Measurements from ENCODE around the gene ADORA2B.
"Not testable (repeated sequence)": the region's sequence is repeated elsewhere in the genome, so short reads cannot be mapped to it uniquely, and the experiment has no call there.

The ADORA2B gene

GRCh38 chr17:15921640-15922039, 23.3 kb upstream of the ADORA2B start:
- no peak for DNase-seq

GRCh38 chr17:15922586-15922985, 22.3 kb upstream of the ADORA2B start:
- no peak for DNase-seq

GRCh38 chr17:15926039-15926740, 18.7 kb upstream of the ADORA2B start:
- no peak for DNase-seq

- DNase-seq: no peak
Measured at GRCh38 chr17:15928286-15928785, 16.6 kb upstream of the ADORA2B start.

GRCh38 chr17:15929941-15930340, 15.0 kb upstream of the ADORA2B start:
- DNase-seq: no peak

- no peak for DNase-seq
Measured at GRCh38 chr17:15930426-15930825, 14.5 kb upstream of the ADORA2B start.

GRCh38 chr17:15931394-15931793, 13.5 kb upstream of the ADORA2B start:
- no peak for DNase-seq

GRCh38 chr17:15934866-15935265, 10.1 kb upstream of the ADORA2B start:
- DNase-seq: no peak

- DNase-seq: no peak
Measured at GRCh38 chr17:15935891-15936290, 9.0 kb upstream of the ADORA2B start.

GRCh38 chr17:15936481-15936880, 8.4 kb upstream of the ADORA2B start:
- not testable (repeated sequence) for DNase-seq

GRCh38 chr17:15941781-15942180, 3.1 kb upstream of the ADORA2B start:
- no peak for DNase-seq

- DNase-seq: peak in 1 of 56 donors; percentile 11
Measured at GRCh38 chr17:15942207-15942833, 2.6 kb upstream of the ADORA2B start.

- no peak for DNase-seq
Measured at GRCh38 chr17:15943971-15944758, 765 bp upstream of the ADORA2B start.

GRCh38 chr17:15945527-15946191, 729 bp downstream of the ADORA2B start:
- peak in 1 of 56 donors; percentile 15 for DNase-seq

GRCh38 chr17:15946611-15947120, 1.7 kb downstream of the ADORA2B start:
- no peak for DNase-seq

- no peak for DNase-seq
Measured at GRCh38 chr17:15947271-15947670, 2.3 kb downstream of the ADORA2B start.

- DNase-seq: no peak
Measured at GRCh38 chr17:15947976-15948752, 3.2 kb downstream of the ADORA2B start.

- DNase-seq: no peak
Measured at GRCh38 chr17:15951368-15952047, 6.6 kb downstream of the ADORA2B start.

GRCh38 chr17:15952048-15952532, 7.2 kb downstream of the ADORA2B start:
- no peak for DNase-seq

All from amygdala (tissue), 56 donors.